ENCODE measurements around the gene ADAM11.
"Not testable (repeated sequence)": the region's sequence is repeated elsewhere in the genome, so short reads cannot be mapped to it uniquely, and the experiment has no call there.

Gene ADAM11

GRCh38 chr17:44792276-44792675 is 33.5 kb downstream of the ADAM11 start:
- Histone ChIP-seq H3K4me3 (no peak overlapping the region), H3K27ac (no peak overlapping the region)

DNA sequence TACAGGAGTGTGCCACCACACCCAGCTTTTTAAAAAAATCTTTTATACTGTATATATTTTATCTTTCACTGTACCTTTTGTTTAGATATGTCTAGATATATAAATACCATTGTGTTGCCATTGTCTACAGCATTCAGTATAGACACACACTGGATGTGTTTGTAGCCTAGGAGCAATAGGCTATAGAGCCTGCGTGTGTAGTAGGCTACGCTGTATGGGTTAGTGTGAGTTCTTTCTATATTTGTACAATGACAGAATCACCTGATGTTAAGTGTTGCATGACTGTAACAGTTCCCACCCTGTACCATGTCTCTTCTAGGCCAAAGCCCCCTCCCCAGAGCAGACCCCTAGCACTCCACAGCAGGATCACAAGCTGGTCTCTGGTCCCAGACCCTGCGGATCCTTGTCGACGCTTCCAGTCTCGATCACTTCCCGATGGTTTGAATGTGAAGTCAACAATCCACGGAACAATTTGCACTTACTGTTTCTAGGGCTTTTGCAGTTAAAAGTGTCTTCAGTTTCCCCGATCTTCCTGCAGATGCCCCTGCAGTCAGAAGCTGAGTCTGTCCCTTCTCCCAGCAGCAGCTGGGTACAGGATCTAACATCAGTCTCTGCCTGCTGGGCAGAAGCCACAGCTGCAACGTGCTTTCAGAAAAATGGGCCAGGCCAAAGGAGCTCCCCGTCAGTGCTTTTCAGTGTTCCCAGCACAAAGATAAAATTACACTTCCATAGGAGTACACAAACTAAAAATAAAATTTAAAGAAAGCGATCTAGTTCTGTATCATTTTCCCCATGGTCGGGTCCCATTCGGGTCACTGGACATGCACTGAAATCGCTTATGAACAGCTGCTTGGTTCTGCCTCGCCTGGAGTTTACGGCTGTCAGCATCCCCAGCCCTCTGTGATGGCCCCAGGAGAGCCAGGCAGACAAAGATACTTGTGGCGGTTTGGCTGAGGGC is 35.4 kb downstream of the ADAM11 start:
- Histone ChIP-seq H3K4me3 (no peak overlapping the region), H3K27ac (peak overlapping the region in 18 of 21 experiments; percentile 10 to 77 (median 50))

DNA sequence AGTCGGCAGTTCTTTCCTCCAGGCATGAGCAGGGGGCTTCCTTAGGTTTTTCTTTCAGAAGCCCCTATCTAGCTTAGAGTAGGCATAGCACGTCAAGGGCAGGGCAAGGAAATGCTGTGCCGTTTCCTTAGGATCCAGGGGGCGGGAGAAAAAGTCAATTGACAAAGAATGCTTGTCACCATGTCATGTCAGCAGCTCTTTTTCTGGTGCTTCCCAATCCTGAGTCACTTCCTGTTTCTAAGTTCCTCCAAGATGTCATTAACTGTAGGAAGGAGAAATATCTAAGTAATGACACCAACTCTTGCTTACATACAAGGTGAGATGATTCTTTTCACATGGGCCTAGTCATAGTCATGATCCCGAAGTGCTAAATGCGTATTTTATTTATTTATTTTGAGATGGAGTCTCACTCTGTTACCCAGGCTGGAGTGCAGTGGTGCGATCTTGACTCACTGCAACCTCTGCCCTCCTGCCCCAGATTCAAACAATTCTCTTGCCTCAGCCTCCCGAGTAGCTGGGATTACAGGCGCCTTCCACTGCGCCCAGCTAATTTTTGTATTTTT is 36.1 kb downstream of the ADAM11 start:
- Histone ChIP-seq H3K27ac (peak overlapping the region in 19 of 21 experiments; percentile 10 to 77 (median 50)), H3K4me3 (no peak overlapping the region)

- Histone ChIP-seq H3K27ac (peak overlapping the region in 10 of 21 experiments; percentile 12 to 67 (median 49)), H3K4me3 (no peak overlapping the region)
Observed at GRCh38 chr17:44795421-44795820, 36.6 kb downstream of the ADAM11 start.

DNA sequence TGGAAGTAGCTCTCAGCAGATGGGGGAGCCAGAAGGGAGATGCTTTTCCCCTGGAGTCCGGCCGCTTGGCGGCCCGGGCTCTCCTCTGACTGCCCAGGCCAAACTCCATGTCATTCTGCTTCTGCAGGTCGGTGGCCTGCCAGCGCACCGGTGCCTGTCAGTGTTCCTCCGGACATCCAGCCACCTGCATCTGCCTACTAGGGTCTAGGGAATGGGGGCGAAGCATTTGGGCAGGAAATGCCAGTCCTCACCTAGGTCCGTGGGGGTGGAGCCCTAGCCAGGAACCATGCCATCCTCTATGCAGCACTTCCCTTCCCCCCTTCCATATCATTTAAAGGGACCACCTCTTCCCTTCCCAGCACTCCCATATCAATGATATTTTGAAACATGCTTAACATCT is 37.1 kb downstream of the ADAM11 start:
- H3K4me3 ChIP-seq = no peak overlapping the region
- H3K27ac ChIP-seq = peak overlapping the region in 6 of 21 experiments; percentile 12 to 67 (median 49)

DNA sequence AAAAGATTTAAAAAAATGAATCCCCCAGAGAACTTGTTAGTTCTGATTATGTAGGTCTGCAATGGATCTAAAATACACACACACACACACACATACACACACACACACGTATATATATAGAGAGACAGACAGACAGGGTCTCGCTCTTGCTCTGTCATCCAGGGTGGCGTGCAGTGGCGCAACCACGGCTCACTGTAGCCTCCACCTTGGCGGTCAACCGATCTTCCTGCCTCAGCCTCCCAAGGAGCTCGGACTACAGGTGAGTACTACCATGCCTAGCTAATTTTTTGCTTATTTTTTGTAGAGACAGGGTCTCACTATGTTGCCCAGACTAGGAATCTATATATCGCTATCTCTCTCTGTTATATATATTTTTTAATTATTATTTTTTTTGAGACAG is 37.9 kb downstream of the ADAM11 start:
- H3K27ac ChIP-seq = no peak overlapping the region
- no peak overlapping the region for H3K4me3 ChIP-seq

DNA sequence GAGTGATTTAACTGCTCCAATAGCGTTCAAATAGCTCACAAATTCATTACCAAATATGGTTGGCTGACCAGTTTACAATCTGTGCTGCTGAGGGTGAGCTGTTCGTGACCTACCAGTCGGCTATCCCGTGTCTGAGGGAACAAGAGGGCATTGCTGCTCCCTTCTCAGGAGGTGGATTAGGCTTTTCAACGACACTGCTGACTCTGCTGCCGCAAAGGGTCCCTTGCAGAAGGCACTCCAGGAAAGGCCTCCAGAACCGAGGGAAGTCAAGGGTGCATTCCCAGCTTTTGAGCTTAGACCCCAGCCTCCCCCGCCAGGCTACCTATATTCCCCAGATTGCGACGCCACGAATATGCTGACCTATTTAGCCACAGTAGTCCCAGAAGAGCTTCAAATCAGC is 39.0 kb downstream of the ADAM11 start:
- Histone ChIP-seq H3K27ac (peak overlapping the region in 1 of 21 experiments; percentile 33), H3K4me3 (no peak overlapping the region)

DNA sequence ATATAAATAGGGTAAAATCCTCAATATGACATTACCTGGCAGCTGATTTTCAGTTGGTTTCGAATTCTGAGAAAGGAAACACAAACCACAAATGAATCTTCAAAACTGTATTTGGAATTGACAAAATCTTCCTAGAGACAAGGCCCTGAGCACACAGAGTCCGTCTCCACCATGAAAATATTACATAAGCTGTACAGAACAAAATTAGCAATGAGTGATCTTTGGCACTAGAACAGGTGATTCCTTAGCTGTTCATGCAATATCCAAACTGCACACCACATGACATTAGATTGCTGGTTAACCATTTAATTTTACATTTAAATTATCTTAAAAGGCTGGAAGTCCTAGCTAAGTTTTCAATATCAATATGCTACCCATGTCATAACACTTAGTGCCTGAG is 39.6 kb downstream of the ADAM11 start:
- H3K27ac ChIP-seq = no peak overlapping the region
- no peak overlapping the region for H3K4me3 ChIP-seq

- Histone ChIP-seq H3K4me3 (no peak overlapping the region), H3K27ac (no peak overlapping the region)
Observed at GRCh38 chr17:44801880-44802279, 43.1 kb downstream of the ADAM11 start.

GRCh38 chr17:44804302-44805089 is 45.7 kb downstream of the ADAM11 start:
- no peak overlapping the region for H3K27ac ChIP-seq
- no peak overlapping the region for H3K4me3 ChIP-seq

GRCh38 chr17:44807093-44807816 is 48.5 kb downstream of the ADAM11 start:
- Histone ChIP-seq H3K4me3 (no peak overlapping the region), H3K27ac (no peak overlapping the region)

DNA sequence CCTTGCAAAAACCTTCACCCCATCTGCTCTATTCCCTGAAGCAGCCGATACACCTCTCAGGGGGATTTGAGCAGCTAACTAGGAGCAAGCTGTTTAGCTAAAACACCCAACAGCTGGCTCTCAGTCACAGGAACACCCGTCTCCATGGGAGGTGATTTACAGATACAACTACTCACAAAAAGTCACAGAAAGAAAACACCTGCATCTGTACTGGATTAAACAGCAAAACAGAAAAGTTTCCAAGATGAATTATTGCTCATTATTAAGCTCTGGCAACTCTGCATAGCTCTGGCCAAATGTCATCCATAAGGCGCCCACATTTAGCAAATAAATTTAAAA is 49.0 kb downstream of the ADAM11 start:
- Histone ChIP-seq H3K4me3 (no peak overlapping the region), H3K27ac (no peak overlapping the region)

- H3K27ac ChIP-seq = no peak overlapping the region
- no peak overlapping the region for H3K4me3 ChIP-seq
Observed at GRCh38 chr17:44808156-44808555, 49.4 kb downstream of the ADAM11 start.

DNA sequence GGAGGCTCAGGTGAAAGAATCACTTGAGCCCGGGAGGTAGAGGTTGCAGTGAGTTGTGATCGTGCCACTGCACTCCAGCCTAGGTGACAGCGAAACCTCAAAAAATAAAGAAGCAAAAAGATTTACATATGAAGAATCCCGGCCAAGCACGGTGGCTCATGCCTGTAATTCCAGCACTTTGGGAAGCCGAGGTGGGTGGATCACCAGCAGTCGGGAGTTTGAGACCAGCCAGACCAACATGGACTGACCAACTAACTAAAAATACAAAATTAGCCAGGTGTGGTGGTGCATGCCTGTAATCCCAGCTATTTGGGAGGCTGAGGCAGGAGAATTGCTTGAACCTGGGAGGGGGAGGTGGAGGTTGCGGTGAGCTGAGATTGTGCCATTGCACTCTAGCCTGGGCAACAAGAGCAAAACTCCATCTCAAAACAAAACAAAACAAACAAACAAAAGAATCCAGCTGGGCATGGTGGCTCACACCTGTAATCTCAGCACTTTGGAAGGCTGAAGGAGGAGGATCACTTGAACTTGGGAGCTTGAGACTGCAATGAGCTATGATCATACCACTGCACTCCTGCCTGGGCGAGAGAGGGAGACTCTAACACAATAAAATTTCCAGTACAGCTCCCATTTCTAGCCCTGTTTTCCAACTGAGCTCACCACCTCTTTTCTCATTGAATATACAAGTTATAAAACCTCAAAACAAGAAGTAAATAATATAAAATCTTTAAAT is 50.0 kb downstream of the ADAM11 start:
- not testable (repeated sequence) for H3K27ac ChIP-seq, H3K4me3 ChIP-seq

- Histone ChIP-seq H3K27ac (no peak overlapping the region), H3K4me3 (no peak overlapping the region)
Observed at GRCh38 chr17:44812263-44812662, 53.5 kb downstream of the ADAM11 start.

DNA sequence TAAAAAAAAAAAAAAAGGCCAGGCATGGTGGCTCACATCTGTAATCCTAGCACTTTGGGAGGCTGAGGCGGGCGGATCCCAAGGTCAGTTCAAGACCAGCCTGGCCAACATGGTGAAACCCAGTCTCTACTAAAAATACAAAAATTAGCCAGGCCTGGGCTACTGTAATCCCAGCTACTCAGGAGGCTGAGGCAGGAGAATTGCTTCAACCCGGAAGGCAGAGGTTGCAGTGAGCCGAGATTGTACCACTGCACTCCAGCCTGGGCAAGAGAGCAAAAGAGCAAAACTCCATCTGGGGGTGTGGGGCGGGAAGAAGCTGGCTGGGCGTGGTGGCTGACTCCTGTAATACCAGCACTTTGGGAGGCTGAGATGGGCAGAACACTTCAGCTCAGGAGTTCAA is 59.7 kb downstream of the ADAM11 start:
- not testable (repeated sequence) for H3K27ac ChIP-seq, H3K4me3 ChIP-seq

- Histone ChIP-seq H3K27ac (peak overlapping the region in 3 of 21 experiments; percentile 19 to 55 (median 46)), H3K4me3 (no peak overlapping the region)
Observed at GRCh38 chr17:44820631-44821212, 61.9 kb downstream of the ADAM11 start.

DNA sequence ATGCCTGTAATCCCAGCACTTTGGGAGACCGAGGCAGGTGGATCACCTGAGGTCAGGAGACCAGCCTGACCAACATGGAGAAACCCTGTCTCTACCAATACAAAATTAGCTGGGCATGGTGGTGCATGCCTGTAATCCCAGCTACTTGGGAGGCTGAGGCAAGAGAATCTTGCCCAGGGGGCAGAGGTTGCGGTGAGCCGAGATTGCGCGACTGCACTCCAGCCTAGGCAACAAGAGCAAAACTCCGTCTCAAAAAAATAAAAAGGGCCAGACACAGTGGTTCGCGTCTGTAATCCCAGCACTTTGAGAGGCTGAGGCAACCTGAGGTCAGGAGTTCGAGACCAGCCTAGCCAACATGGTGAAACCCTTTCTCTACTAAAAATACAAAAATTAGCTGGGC is 66.4 kb downstream of the ADAM11 start:
- H3K27ac ChIP-seq, H3K4me3 ChIP-seq: not testable (repeated sequence)
